Right atrium auricular region (tissue), 2 donors: ENCODE measurements around the gene KDM6B. TPM values are rescaled to one million over a fixed set of nuclear protein-coding genes. Genes with fewer than 3 reads are reported as not detected.

Experiments
- DNase-seq: peaks from one replicate; pipeline ENCODE4 v3.0.0-alpha.2; 2019; ENCODE audit warnings: low spot score
- H3K27ac ChIP-seq, 2 donors: fragments of 200-600 bp; sonication (generic); 1 replicate in 1 of 2; 2 replicates in 1 of 2; pipeline ENCODE4 v1.5.1; 2016 to 2019
- H3K27me3 ChIP-seq, 2 donors: fragments of 200-600 bp; sonication (generic); one replicate each; pipeline versions ENCODE4 v1.5.1 to v1.6.0; 2017 to 2019
- H3K36me3 ChIP-seq: fragments of 200-600 bp; sonication (generic); one replicate; pipeline ENCODE4 v1.5.1; 2016
- H3K4me1 ChIP-seq, 2 donors: fragments of 200-600 bp; sonication (generic); one replicate each; pipeline versions ENCODE4 v1.5.1 to v1.6.0; 2017 to 2019
- H3K4me3 ChIP-seq, 2 donors: fragments of 200-600 bp; sonication (generic); 1 replicate in 1 of 2; 2 replicates in 1 of 2; pipeline ENCODE4 v1.5.1; 2017 to 2019; ENCODE audit warnings: mild to moderate bottlenecking in 1 of 2, moderate library complexity in 1 of 2
- H3K9me3 ChIP-seq, 2 donors: fragments of 200-600 bp; sonication (generic); one replicate each; pipeline ENCODE4 v1.5.1; 2019
- total RNA-seq, 2 donors: library from RNA; depleted of rRNA; stranded (reverse); fragments of >200 nt; gene quantifications; one replicate each; pipeline ENCODE4 v1.1.0, GENCODE V29; 2016
- TF ChIP-seq, protein P1 (sequence below), 2 donors: fragments of 200-600 bp; sonication (generic); IDR thresholded peaks; one replicate each; pipeline ENCODE4 v1.5.1; 2019; ENCODE audit warnings: antibody characterized with exemption in 2 of 2

KDM6B gene
- total RNA-seq, 2 donors from 2014 or later, result 11.0 to 11.1 TPM

- TF ChIP-seq, protein P1, sequence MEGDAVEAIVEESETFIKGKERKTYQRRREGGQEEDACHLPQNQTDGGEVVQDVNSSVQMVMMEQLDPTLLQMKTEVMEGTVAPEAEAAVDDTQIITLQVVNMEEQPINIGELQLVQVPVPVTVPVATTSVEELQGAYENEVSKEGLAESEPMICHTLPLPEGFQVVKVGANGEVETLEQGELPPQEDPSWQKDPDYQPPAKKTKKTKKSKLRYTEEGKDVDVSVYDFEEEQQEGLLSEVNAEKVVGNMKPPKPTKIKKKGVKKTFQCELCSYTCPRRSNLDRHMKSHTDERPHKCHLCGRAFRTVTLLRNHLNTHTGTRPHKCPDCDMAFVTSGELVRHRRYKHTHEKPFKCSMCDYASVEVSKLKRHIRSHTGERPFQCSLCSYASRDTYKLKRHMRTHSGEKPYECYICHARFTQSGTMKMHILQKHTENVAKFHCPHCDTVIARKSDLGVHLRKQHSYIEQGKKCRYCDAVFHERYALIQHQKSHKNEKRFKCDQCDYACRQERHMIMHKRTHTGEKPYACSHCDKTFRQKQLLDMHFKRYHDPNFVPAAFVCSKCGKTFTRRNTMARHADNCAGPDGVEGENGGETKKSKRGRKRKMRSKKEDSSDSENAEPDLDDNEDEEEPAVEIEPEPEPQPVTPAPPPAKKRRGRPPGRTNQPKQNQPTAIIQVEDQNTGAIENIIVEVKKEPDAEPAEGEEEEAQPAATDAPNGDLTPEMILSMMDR (IDR thresholded peaks at IDR 0.05), result no peak
- Histone ChIP-seq H3K27me3 (no peaks in the 10 kb centered on the region), H3K4me3 (no peak overlapping the region), H3K27ac (no peak overlapping the region), H3K36me3 (no peaks in the 10 kb centered on the region), H3K9me3 (no peaks in the 10 kb centered on the region), H3K4me1 (no peaks in the 10 kb centered on the region)
- no peak for DNase-seq
Observed at GRCh38 chr17:7818026-7818425, 16.0 kb upstream of the KDM6B start.

GRCh38 chr17:7818746-7819645 is 15.0 kb upstream of the KDM6B start:
- no peak overlapping the region for H3K27ac ChIP-seq
- DNase-seq, result no peak
- H3K4me1 ChIP-seq, result no peaks in the 10 kb centered on the region
- no peaks in the 10 kb centered on the region for H3K36me3 ChIP-seq
- TF ChIP-seq, protein P1 (IDR thresholded peaks at IDR 0.05), result no peak
- no peaks in the 10 kb centered on the region for H3K9me3 ChIP-seq
- H3K4me3 ChIP-seq, result no peak overlapping the region
- no peaks in the 10 kb centered on the region for H3K27me3 ChIP-seq

GRCh38 chr17:7820231-7820630 is 13.8 kb upstream of the KDM6B start:
- H3K4me3 ChIP-seq, result no peak overlapping the region
- no peaks in the 10 kb centered on the region for H3K4me1 ChIP-seq
- H3K9me3 ChIP-seq, result no peaks in the 10 kb centered on the region
- DNase-seq, result no peak
- no peaks in the 10 kb centered on the region for H3K36me3 ChIP-seq
- no peaks in the 10 kb centered on the region for H3K27me3 ChIP-seq
- TF ChIP-seq, protein P1 (IDR thresholded peaks at IDR 0.05), result no peak
- H3K27ac ChIP-seq, result no peak overlapping the region

DNA sequence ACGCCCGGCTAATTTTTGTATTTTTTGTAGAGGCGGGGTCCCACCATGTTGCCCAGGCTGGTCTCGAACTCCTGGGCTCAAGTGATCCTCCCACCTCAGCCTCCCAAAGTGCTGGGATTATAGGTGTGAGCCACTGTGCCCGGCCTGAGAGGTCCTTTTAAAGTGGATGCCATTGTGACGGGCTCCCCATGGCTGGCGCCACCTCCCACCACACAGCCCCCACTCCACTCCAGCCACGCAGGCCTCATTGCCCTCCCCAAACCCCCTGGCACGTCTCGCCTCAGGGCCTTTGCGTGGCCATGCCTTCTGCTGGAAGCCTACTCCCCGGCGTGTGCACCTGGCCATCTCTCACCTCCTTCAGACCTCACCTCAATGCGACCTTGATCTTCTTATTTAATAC is 11.9 kb upstream of the KDM6B start:
- no peaks in the 10 kb centered on the region for H3K36me3 ChIP-seq
- no peaks in the 10 kb centered on the region for H3K9me3 ChIP-seq
- no peaks in the 10 kb centered on the region for H3K27me3 ChIP-seq
- no peaks in the 10 kb centered on the region for H3K4me1 ChIP-seq
- no peak overlapping the region for H3K27ac ChIP-seq
- DNase-seq, result no peak
- TF ChIP-seq, protein P1 (IDR thresholded peaks at IDR 0.05), result no peak
- H3K4me3 ChIP-seq, result no peak overlapping the region

GRCh38 chr17:7823581-7824001 is 10.4 kb upstream of the KDM6B start:
- no peaks in the 10 kb centered on the region for H3K27me3 ChIP-seq
- H3K4me3 ChIP-seq, result no peak overlapping the region
- DNase-seq, result no peak
- H3K27ac ChIP-seq, result no peak overlapping the region
- no peaks in the 10 kb centered on the region for H3K36me3 ChIP-seq
- H3K4me1 ChIP-seq, result no peaks in the 10 kb centered on the region
- H3K9me3 ChIP-seq, result no peaks in the 10 kb centered on the region
- TF ChIP-seq, protein P1 (IDR thresholded peaks at IDR 0.05), result no peak
